Urothelium cell line (cell line): ENCODE measurements around the gene TGM2.

ENCODE experiments used
- DNase-seq: peaks from one replicate; pipeline ENCODE4 v3.0.0; 2011; ENCODE audit warnings: low spot score, mixed read lengths
- FAIRE-seq: peaks from 2 replicates; lab custom pipeline; 2011; peaks lifted over from hg19 to GRCh38; lab: Jason Lieb, UNC

TGM2 gene

GRCh38 chr20:38165089-38165965 lies at the start of gene TGM2:
TSS of gene TGM2 (minus strand) at chr20:38165270. CDS start at chr20:38165198, 72 bp downstream.
- peak; percentile 87 for DNase-seq
- FAIRE-seq, result peak; percentile 27

GRCh38 chr20:38214256-38215193 lies 49.5 kb upstream of the TGM2 start:
- no peak for FAIRE-seq
- DNase-seq, result no peak

GRCh38 chr20:38213607-38213940 lies 48.5 kb upstream of the TGM2 start:
- no peak for DNase-seq
- no peak for FAIRE-seq

GRCh38 chr20:38212806-38213606 lies 47.9 kb upstream of the TGM2 start:
- no peak for FAIRE-seq
- DNase-seq, result no peak

GRCh38 chr20:38211200-38212097 lies 46.4 kb upstream of the TGM2 start:
- FAIRE-seq, result no peak

GRCh38 chr20:38210741-38211140 lies 45.7 kb upstream of the TGM2 start:
- no peak for FAIRE-seq
- no peak for DNase-seq

More at GRCh38 chr20:38211200-38212097, 46.4 kb upstream of the TGM2 start:
- no peak for DNase-seq

- FAIRE-seq, result no peak
Measured at GRCh38 chr20:38209736-38210405, 44.8 kb upstream of the TGM2 start.

GRCh38 chr20:38209054-38209675 lies 44.1 kb upstream of the TGM2 start:
- DNase-seq (no peak), FAIRE-seq (no peak)

More at GRCh38 chr20:38209736-38210405, 44.8 kb upstream of the TGM2 start:
- DNase-seq, result no peak

GRCh38 chr20:38208523-38208922 lies 43.5 kb upstream of the TGM2 start:
- FAIRE-seq (no peak), DNase-seq (no peak)

- DNase-seq (no peak), FAIRE-seq (no peak)
Measured at GRCh38 chr20:38208088-38208487, 43.0 kb upstream of the TGM2 start.

- DNase-seq, result no peak
- no peak for FAIRE-seq
Measured at GRCh38 chr20:38207621-38208020, 42.6 kb upstream of the TGM2 start.

- DNase-seq (no peak), FAIRE-seq (no peak)
Measured at GRCh38 chr20:38205001-38205400, 39.9 kb upstream of the TGM2 start.

GRCh38 chr20:38203981-38204357 lies 38.9 kb upstream of the TGM2 start:
- no peak for FAIRE-seq
- no peak for DNase-seq

GRCh38 chr20:38203337-38203980 lies 38.4 kb upstream of the TGM2 start:
- DNase-seq (no peak), FAIRE-seq (no peak)

- FAIRE-seq (no peak), DNase-seq (no peak)
Measured at GRCh38 chr20:38202982-38203293, 37.9 kb upstream of the TGM2 start.

GRCh38 chr20:38202153-38202981 lies 37.3 kb upstream of the TGM2 start:
- FAIRE-seq (no peak), DNase-seq (no peak)

- FAIRE-seq, result no peak
- peak; percentile 74 for DNase-seq
Measured at GRCh38 chr20:38201356-38201755, 36.3 kb upstream of the TGM2 start.

GRCh38 chr20:38200646-38201045 lies 35.6 kb upstream of the TGM2 start:
- DNase-seq (no peak), FAIRE-seq (no peak)
